Parathyroid adenoma (tissue), 2 donors: ENCODE measurements around the gene SPTBN1.

Experiments
- H2AFZ ChIP-seq: fragments of 300-600 bp; sonication (generic); one replicate; pipeline ENCODE4 v1.7.0; 2017; ENCODE audit warnings: antibody characterized with exemption, mild to moderate bottlenecking
- H3K27ac ChIP-seq: fragments of 300-600 bp; sonication (generic); one replicate; pipeline ENCODE4 v1.7.0; 2017
- H3K27me3 ChIP-seq: fragments of 300-600 bp; sonication (generic); one replicate; pipeline ENCODE4 v1.7.0; 2017; ENCODE audit warnings: low read length; ENCODE audit not compliant: control insufficient read depth, insufficient read depth
- H3K36me3 ChIP-seq: fragments of 300-600 bp; sonication (generic); one replicate; pipeline ENCODE4 v1.7.0; 2017; ENCODE audit warnings: low read length; ENCODE audit not compliant: control insufficient read depth, insufficient read depth
- H3K4me1 ChIP-seq: fragments of 300-600 bp; sonication (generic); one replicate; pipeline ENCODE4 v1.7.0; 2017; ENCODE audit warnings: control low read depth
- H3K4me2 ChIP-seq: fragments of 300-600 bp; sonication (generic); one replicate; pipeline ENCODE4 v1.7.0; 2017; ENCODE audit warnings: low read length
- H3K4me3 ChIP-seq: fragments of 300-600 bp; sonication (generic); one replicate; pipeline ENCODE4 v1.7.0; 2017; ENCODE audit warnings: low read depth, low read length
- H3K79me2 ChIP-seq: fragments of 300-600 bp; sonication (generic); one replicate; pipeline ENCODE4 v1.7.0; 2017; ENCODE audit warnings: control low read depth
- H3K9ac ChIP-seq: fragments of 300-600 bp; sonication (generic); one replicate; pipeline ENCODE4 v1.7.0; 2017; ENCODE audit warnings: mild to moderate bottlenecking
- H3K9me3 ChIP-seq: fragments of 300-600 bp; sonication (generic); one replicate; pipeline ENCODE4 v1.7.0; 2017; ENCODE audit warnings: low read length; ENCODE audit not compliant: control insufficient read depth
- TF ChIP-seq, protein P1 (sequence below): fragments of 300-600 bp; sonication (generic); IDR thresholded peaks from one replicate; pipeline ENCODE4 v1.7.0; 2017; ENCODE audit warnings: antibody characterized with exemption, mild to moderate bottlenecking
- donor health status: primary hyperparathyroidism.

The SPTBN1 gene

GRCh38 chr2:54675281-54675680, 219.2 kb downstream of the SPTBN1 start:
- Histone ChIP-seq H3K4me1 (peaks cover 19% of the 10 kb centered on the region), H3K27ac (no peak overlapping the region), H3K4me2 (no peak overlapping the region)

DNA sequence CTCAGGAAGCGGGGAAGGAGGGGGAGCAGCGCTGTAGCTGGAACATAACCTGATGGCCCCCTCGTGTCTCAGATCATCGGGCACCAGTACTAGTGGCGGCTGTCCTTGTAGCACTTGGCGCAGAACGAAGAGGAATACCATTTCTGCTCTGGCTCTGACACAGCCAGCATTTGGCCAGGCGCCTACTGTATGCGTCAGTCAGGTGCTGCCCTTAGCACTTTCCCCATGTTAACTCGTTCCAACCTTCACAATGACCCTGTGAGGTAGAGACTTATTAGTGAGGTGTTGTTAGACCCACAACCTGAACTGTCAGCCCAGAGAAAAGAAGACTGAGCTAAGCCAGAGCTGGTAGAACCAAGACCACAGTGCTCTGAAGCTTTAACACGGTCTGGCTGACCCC, 219.6 kb downstream of the SPTBN1 start:
- TF ChIP-seq, protein P1, sequence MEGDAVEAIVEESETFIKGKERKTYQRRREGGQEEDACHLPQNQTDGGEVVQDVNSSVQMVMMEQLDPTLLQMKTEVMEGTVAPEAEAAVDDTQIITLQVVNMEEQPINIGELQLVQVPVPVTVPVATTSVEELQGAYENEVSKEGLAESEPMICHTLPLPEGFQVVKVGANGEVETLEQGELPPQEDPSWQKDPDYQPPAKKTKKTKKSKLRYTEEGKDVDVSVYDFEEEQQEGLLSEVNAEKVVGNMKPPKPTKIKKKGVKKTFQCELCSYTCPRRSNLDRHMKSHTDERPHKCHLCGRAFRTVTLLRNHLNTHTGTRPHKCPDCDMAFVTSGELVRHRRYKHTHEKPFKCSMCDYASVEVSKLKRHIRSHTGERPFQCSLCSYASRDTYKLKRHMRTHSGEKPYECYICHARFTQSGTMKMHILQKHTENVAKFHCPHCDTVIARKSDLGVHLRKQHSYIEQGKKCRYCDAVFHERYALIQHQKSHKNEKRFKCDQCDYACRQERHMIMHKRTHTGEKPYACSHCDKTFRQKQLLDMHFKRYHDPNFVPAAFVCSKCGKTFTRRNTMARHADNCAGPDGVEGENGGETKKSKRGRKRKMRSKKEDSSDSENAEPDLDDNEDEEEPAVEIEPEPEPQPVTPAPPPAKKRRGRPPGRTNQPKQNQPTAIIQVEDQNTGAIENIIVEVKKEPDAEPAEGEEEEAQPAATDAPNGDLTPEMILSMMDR, result no peak
- H3K4me3 ChIP-seq, result no peak overlapping the region
- no peak overlapping the region for H3K27ac ChIP-seq
- no peaks in the 10 kb centered on the region for H3K79me2 ChIP-seq
- peaks cover 16% of the 10 kb centered on the region for H3K4me1 ChIP-seq
- no peak overlapping the region for H2AFZ ChIP-seq
- H3K36me3 ChIP-seq, result no peaks in the 10 kb centered on the region
- H3K4me2 ChIP-seq, result no peak overlapping the region
- no peak overlapping the region for H3K9ac ChIP-seq
- H3K9me3 ChIP-seq, result no peaks in the 10 kb centered on the region
- no peaks in the 10 kb centered on the region for H3K27me3 ChIP-seq

More at GRCh38 chr2:54675281-54675680, 219.2 kb downstream of the SPTBN1 start:
- H3K9me3 ChIP-seq, result no peaks in the 10 kb centered on the region
- no peak overlapping the region for H2AFZ ChIP-seq
- H3K9ac ChIP-seq, result no peak overlapping the region
- no peaks in the 10 kb centered on the region for H3K27me3 ChIP-seq
- TF ChIP-seq, protein P1, result no peak
- H3K36me3 ChIP-seq, result no peaks in the 10 kb centered on the region
- H3K4me3 ChIP-seq, result no peak overlapping the region
- H3K79me2 ChIP-seq, result no peaks in the 10 kb centered on the region

GRCh38 chr2:54676656-54677055, 220.5 kb downstream of the SPTBN1 start:
- H3K4me3 ChIP-seq, result no peak overlapping the region
- H3K9me3 ChIP-seq, result no peaks in the 10 kb centered on the region
- H3K79me2 ChIP-seq, result no peaks in the 10 kb centered on the region
- H3K27me3 ChIP-seq, result no peaks in the 10 kb centered on the region
- H3K4me2 ChIP-seq, result no peak overlapping the region
- TF ChIP-seq, protein P1, result no peak
- no peak overlapping the region for H3K9ac ChIP-seq
- H3K27ac ChIP-seq, result no peak overlapping the region
- H2AFZ ChIP-seq, result no peak overlapping the region
- peaks cover 16% of the 10 kb centered on the region for H3K4me1 ChIP-seq
- H3K36me3 ChIP-seq, result no peaks in the 10 kb centered on the region

DNA sequence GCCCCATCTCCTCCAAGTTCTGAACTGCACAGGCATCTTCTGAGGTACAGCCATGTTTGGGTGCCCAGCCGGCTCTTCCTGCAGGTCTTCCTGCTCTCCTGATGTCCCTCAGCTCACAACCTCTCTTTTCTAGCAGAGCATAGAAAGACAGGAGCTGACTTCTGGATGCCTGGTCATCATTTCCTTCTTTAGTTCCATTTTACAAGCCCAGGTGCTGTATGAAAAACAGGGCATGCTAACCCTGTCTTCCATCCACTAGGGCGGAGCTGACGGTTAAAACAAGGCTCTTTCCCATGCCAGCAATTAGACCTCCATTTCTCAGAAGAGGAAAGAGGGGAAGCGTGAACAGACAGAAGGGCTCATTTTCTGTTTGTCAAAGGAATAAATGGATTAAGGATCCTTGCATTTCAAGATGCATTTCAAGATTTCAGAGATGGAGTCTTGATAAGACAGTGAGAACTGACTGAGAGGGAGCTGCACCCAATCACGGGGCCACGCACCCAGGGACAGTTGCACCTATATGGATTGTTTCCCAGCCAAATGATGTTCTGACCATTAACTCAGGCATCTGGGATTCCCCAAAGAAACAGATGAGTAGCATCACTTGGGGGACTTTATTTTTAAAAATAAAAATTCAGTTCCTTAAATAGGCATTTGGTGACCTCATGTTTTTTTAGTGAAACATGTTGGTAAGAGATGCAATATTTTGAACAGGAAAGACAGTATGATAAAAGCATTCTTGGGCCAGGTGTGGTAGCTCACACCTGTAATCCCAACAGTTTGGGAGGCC, 221.5 kb downstream of the SPTBN1 start:
- Histone ChIP-seq H3K27ac (no peak overlapping the region), H3K9ac (no peak overlapping the region), H3K27me3 (no peaks in the 10 kb centered on the region), H3K79me2 (no peaks in the 10 kb centered on the region), H2AFZ (no peak overlapping the region), H3K36me3 (no peaks in the 10 kb centered on the region), H3K4me1 (peaks cover 13% of the 10 kb centered on the region), H3K9me3 (no peaks in the 10 kb centered on the region), H3K4me2 (no peak overlapping the region), H3K4me3 (no peak overlapping the region)
- TF ChIP-seq, protein P1, result no peak

DNA sequence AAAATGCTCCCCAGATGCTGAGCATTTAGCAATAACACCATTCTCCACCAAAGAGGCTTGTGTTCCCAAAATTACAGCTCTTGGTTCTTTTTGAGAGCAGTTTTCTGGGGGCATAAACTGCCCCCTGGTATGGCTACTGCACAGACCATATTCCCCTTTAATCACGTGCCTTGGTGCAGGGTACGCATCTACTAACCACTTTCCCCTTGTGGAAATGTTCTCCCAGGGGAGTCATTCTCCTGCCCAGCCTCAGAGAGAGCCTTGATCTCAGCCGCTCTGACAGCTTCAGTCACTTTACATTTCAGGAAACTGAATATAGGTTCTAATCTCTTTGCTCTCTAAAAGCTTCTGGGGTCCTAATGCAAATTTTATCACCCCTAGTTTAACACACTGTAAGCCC, 222.6 kb downstream of the SPTBN1 start:
- no peak overlapping the region for H3K9ac ChIP-seq
- H3K79me2 ChIP-seq, result no peaks in the 10 kb centered on the region
- H3K4me1 ChIP-seq, result peaks cover 4% of the 10 kb centered on the region
- no peak overlapping the region for H3K27ac ChIP-seq
- no peaks in the 10 kb centered on the region for H3K9me3 ChIP-seq
- TF ChIP-seq, protein P1, result no peak
- no peak overlapping the region for H3K4me3 ChIP-seq
- H3K4me2 ChIP-seq, result no peak overlapping the region
- H3K27me3 ChIP-seq, result no peaks in the 10 kb centered on the region
- H2AFZ ChIP-seq, result no peak overlapping the region
- H3K36me3 ChIP-seq, result no peaks in the 10 kb centered on the region
